Measurements from ENCODE around the gene HNRNPUL1.

HNRNPUL1 gene

DNA sequence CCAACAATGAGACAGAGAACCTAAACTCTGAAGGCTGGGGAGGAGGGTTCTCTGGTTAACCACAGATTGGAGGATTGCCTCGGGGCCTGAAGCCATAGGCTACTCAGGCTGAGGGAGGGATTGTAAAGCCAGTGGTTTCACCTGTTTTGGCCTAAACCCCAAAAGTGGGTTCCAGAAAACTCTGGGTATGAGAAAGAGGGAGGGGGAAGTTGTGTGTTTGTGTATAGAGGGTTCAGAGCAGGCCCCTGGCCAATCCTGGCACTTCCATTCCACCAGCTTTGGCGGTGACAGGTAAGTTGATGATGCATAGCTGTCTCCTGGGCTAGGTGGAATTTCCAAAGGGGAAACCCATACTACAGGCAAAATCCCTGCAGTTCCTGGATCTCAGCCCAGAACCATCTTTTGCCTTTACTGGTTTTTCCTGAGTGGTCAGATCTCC, 32.3 kb downstream of the HNRNPUL1 start:
- Histone ChIP-seq H3K4me3 (ENCODE audit: low read length in 2 of 2) (no peak overlapping the region), H3K14ac (ENCODE audit: low read length) (no peak overlapping the region), H3K23ac (ENCODE audit: low read depth, low read length, poor library complexity) (no peak overlapping the region), H3K27me3 (ENCODE audit: control insufficient read depth in 3 of 3, insufficient read depth in 3 of 3, low read depth in 1 of 3, low read length in 3 of 3) (no peaks in the 10 kb centered on the region), H3K9me3 (replicated peaks in 1 of 2; ENCODE audit: control insufficient read depth in 2 of 2, insufficient read depth in 1 of 2, low read depth in 1 of 2, low read length in 2 of 2) (no peaks in the 10 kb centered on the region), H3K9ac (ENCODE audit: low read depth, low read length, poor library complexity) (no peak overlapping the region), H3K79me1 (ENCODE audit: low read depth, low read length) (peaks cover 1% of the 10 kb centered on the region), H4K8ac (ENCODE audit: low read depth, low read length) (no peak overlapping the region), H2BK12ac (ENCODE audit: low read length) (no peak overlapping the region), H3K4ac (ENCODE audit: low read length) (no peak overlapping the region), H3K18ac (ENCODE audit: low read length) (no peak overlapping the region), H2BK120ac (ENCODE audit: low read depth, low read length) (no peak overlapping the region), H4K91ac (ENCODE audit: low read depth, low read length, poor library complexity) (no peak overlapping the region), H3K4me2 (ENCODE audit: insufficient read depth, low read length, poor library complexity, severe bottlenecking) (no peak overlapping the region), H3K36me3 (replicated peaks in 1 of 2; ENCODE audit: control insufficient read depth in 2 of 2, insufficient read depth in 2 of 2, low read length in 2 of 2) (peaks cover 85 to 100% of the 10 kb centered on the region in 2 donors), H3K27ac (replicated peaks; ENCODE audit: low read length) (no peak overlapping the region), H2AK5ac (ENCODE audit: low read depth, low read length) (no peak overlapping the region), H3K4me1 (ENCODE audit: control insufficient read depth in 2 of 2, insufficient read depth in 1 of 2, low read depth in 1 of 2, low read length in 2 of 2) (peaks cover 0 to 4% of the 10 kb centered on the region in 2 donors), H2BK15ac (ENCODE audit: low read length) (no peak overlapping the region), H2AFZ (ENCODE audit: low read length) (no peak overlapping the region), H2BK5ac (ENCODE audit: low read length) (no peak overlapping the region)
- no CpG with 5 or more reads among the region's 2 CpGs for WGBS, 2 donors (ENCODE audit: extremely low coverage in 2 of 2, insufficient read length in 2 of 2, insufficient replicate concordance in 1 of 2)
- DNase-seq (ENCODE audit: low spot score) = no peak

DNA sequence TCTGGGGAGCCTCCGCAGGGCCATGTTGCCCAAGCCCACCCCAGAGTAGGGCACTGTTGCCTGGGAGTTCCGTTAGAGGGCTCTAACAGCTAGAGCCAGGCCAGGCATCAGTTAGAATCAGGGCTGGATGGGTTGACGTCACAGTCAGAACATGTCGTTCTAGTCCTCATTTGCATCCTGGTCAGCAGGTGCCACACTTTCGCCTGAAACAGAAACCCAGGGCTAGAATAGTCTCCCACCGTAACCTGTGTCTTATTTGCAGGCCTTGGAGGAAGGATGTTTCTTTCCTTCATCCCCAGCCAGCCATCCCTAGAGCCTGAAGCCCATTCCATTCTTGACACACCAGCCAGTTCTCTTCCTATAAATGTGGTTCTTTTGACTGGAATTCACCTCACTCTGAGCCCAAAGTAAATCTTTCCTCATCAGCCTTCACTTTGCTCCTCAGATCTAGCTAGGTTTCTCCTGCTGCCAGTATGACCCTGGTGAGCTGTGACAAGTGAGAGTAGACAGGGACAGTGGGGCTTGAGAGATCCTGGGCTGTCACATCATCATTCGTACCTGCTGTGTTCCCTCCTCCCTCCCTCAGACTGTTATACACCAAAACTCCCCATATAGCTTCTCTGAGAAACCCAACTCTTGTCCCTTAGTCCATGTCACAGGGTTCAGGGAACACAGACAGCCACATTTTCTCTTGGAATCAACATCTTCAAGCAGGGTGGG, 33.6 kb downstream of the HNRNPUL1 start:
- DNase-seq (ENCODE audit: low spot score) = no peak
- H2BK120ac ChIP-seq (ENCODE audit: low read depth, low read length) = no peak overlapping the region
- no peaks in the 10 kb centered on the region for H3K27me3 ChIP-seq (ENCODE audit: control insufficient read depth in 3 of 3, insufficient read depth in 3 of 3, low read depth in 1 of 3, low read length in 3 of 3)
- peaks cover 3% of the 10 kb centered on the region for H3K79me1 ChIP-seq (ENCODE audit: low read depth, low read length)
- no peak overlapping the region for H2AK5ac ChIP-seq (ENCODE audit: low read depth, low read length)
- no peak overlapping the region for H3K4ac ChIP-seq (ENCODE audit: low read length)
- H3K4me2 ChIP-seq (ENCODE audit: insufficient read depth, low read length, poor library complexity, severe bottlenecking) = no peak overlapping the region
- H3K9ac ChIP-seq (ENCODE audit: low read depth, low read length, poor library complexity) = no peak overlapping the region
- H2AFZ ChIP-seq (ENCODE audit: low read length) = no peak overlapping the region
- no peak overlapping the region for H2BK12ac ChIP-seq (ENCODE audit: low read length)
- no peak overlapping the region for H2BK5ac ChIP-seq (ENCODE audit: low read length)
- no peak overlapping the region for H3K4me3 ChIP-seq (ENCODE audit: low read length in 2 of 2)
- no peak overlapping the region for H3K23ac ChIP-seq (ENCODE audit: low read depth, low read length, poor library complexity)
- no CpG with 5 or more reads among the region's 7 CpGs for WGBS, 2 donors (ENCODE audit: extremely low coverage in 2 of 2, insufficient read length in 2 of 2, insufficient replicate concordance in 1 of 2)
- peaks cover 0 to 4% of the 10 kb centered on the region in 2 donors for H3K4me1 ChIP-seq (ENCODE audit: control insufficient read depth in 2 of 2, insufficient read depth in 1 of 2, low read depth in 1 of 2, low read length in 2 of 2)
- H4K8ac ChIP-seq (ENCODE audit: low read depth, low read length) = no peak overlapping the region
- no peak overlapping the region for H3K18ac ChIP-seq (ENCODE audit: low read length)
- H3K36me3 ChIP-seq (replicated peaks in 1 of 2; ENCODE audit: control insufficient read depth in 2 of 2, insufficient read depth in 2 of 2, low read length in 2 of 2) = peaks cover 84 to 100% of the 10 kb centered on the region in 2 donors
- no peak overlapping the region for H2BK15ac ChIP-seq (ENCODE audit: low read length)
- H3K14ac ChIP-seq (ENCODE audit: low read length) = no peak overlapping the region
- no peak overlapping the region for H3K27ac ChIP-seq (replicated peaks; ENCODE audit: low read length)
- no peaks in the 10 kb centered on the region for H3K9me3 ChIP-seq (replicated peaks in 1 of 2; ENCODE audit: control insufficient read depth in 2 of 2, insufficient read depth in 1 of 2, low read depth in 1 of 2, low read length in 2 of 2)
- no peak overlapping the region for H4K91ac ChIP-seq (ENCODE audit: low read depth, low read length, poor library complexity)

DNA sequence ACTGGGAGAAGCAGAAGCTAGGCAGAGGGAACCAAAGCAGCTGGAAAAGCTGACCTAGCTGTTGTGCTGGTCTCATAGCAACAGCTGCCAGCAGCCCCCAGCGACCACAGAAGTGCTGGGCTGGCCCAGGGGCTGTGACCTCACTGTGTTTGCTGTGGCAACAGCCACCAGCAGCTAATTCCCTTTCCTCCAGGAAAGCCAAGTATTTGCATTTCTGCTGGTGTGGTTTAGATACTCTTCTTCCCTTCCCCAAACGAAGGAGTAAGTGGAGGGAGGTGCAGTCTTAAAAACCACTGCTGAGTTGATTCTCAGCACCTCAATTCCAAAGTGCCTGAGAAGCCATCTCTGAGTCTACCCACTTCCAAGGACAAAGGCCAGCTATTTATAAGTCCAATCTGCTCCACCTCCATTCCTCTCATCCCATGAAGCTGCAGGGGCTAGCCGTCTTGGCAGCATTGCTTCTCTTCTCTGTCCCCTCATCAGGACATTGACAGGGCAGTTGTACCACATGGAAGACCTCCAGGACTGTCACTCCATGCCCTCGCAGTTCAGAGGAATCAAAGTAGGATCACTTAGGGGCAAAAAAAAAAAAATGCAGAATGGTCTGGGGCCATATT, 34.3 kb downstream of the HNRNPUL1 start:
- Histone ChIP-seq H3K36me3 (replicated peaks in 1 of 2; ENCODE audit: control insufficient read depth in 2 of 2, insufficient read depth in 2 of 2, low read length in 2 of 2) (peaks cover 87 to 100% of the 10 kb centered on the region in 2 donors), H4K91ac (ENCODE audit: low read depth, low read length, poor library complexity) (no peak overlapping the region)
- no CpG with 5 or more reads among the region's 4 CpGs for WGBS, 2 donors (ENCODE audit: extremely low coverage in 2 of 2, insufficient read length in 2 of 2, insufficient replicate concordance in 1 of 2)

DNA sequence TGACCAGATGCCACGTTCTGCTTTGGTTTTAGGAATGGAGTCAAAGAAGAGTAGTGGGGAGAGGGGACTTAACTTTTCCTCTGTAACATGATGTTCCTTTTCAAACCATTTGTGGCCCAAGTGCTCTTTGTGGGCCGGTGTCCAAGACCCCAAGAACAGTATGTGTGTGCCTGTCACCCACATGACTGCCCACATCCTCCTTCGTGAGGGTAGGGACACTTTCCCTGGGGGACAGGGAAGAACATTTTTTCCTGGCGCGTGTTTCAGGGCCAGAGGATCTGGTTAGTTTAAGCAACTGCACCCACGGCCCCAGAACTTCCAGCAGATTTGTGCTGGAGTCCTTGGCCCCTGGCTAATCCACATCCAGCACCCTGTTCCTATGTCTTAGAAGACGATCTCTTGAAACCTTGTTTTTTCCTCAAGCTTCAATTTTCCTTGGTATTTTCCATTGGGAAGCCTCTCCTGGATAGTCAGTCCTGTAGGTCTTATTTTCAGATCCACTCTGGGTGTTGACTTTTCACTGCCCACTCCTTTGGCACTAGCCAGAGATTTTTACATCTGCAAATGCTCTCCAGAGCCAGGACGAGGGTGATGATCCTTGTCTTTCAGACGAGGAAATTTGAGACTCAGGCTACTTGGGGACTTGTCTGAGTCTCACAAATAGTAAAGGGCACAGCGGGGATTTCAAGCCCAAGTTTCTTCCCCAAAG, 35.0 kb downstream of the HNRNPUL1 start:
- peaks cover 87 to 100% of the 10 kb centered on the region in 2 donors for H3K36me3 ChIP-seq (replicated peaks in 1 of 2; ENCODE audit: control insufficient read depth in 2 of 2, insufficient read depth in 2 of 2, low read length in 2 of 2)
- no peak overlapping the region for H2BK15ac ChIP-seq (ENCODE audit: low read length)
- no peak overlapping the region for H2BK5ac ChIP-seq (ENCODE audit: low read length)
- no peak overlapping the region for H3K9ac ChIP-seq (ENCODE audit: low read depth, low read length, poor library complexity)
- H3K23ac ChIP-seq (ENCODE audit: low read depth, low read length, poor library complexity) = no peak overlapping the region
- H2AFZ ChIP-seq (ENCODE audit: low read length) = no peak overlapping the region
- H3K4me1 ChIP-seq (ENCODE audit: control insufficient read depth in 2 of 2, insufficient read depth in 1 of 2, low read depth in 1 of 2, low read length in 2 of 2) = peaks cover 0 to 4% of the 10 kb centered on the region in 2 donors
- H3K18ac ChIP-seq (ENCODE audit: low read length) = no peak overlapping the region
- H3K27me3 ChIP-seq (ENCODE audit: control insufficient read depth in 3 of 3, insufficient read depth in 3 of 3, low read depth in 1 of 3, low read length in 3 of 3) = no peaks in the 10 kb centered on the region
- H3K14ac ChIP-seq (ENCODE audit: low read length) = no peak overlapping the region
- no peak overlapping the region for H3K27ac ChIP-seq (replicated peaks; ENCODE audit: low read length)
- no peak overlapping the region for H3K4me3 ChIP-seq (ENCODE audit: low read length in 2 of 2)
- H3K4ac ChIP-seq (ENCODE audit: low read length) = no peak overlapping the region
- no peak overlapping the region for H2AK5ac ChIP-seq (ENCODE audit: low read depth, low read length)
- H2BK120ac ChIP-seq (ENCODE audit: low read depth, low read length) = no peak overlapping the region
- DNase-seq (ENCODE audit: low spot score) = no peak
- no peak overlapping the region for H4K8ac ChIP-seq (ENCODE audit: low read depth, low read length)
- no peaks in the 10 kb centered on the region for H3K9me3 ChIP-seq (replicated peaks in 1 of 2; ENCODE audit: control insufficient read depth in 2 of 2, insufficient read depth in 1 of 2, low read depth in 1 of 2, low read length in 2 of 2)
- H4K91ac ChIP-seq (ENCODE audit: low read depth, low read length, poor library complexity) = no peak overlapping the region
- WGBS, 2 donors (ENCODE audit: extremely low coverage in 2 of 2, insufficient read length in 2 of 2, insufficient replicate concordance in 1 of 2) = no CpG with 5 or more reads among the region's 10 CpGs
- peaks cover 3% of the 10 kb centered on the region for H3K79me1 ChIP-seq (ENCODE audit: low read depth, low read length)
- no peak overlapping the region for H3K4me2 ChIP-seq (ENCODE audit: insufficient read depth, low read length, poor library complexity, severe bottlenecking)
- no peak overlapping the region for H2BK12ac ChIP-seq (ENCODE audit: low read length)

More for the DNA sequence above, 34.3 kb downstream of the HNRNPUL1 start:
- Histone ChIP-seq H3K79me1 (ENCODE audit: low read depth, low read length) (peaks cover 3% of the 10 kb centered on the region), H3K9me3 (replicated peaks in 1 of 2; ENCODE audit: control insufficient read depth in 2 of 2, insufficient read depth in 1 of 2, low read depth in 1 of 2, low read length in 2 of 2) (no peaks in the 10 kb centered on the region), H2BK120ac (ENCODE audit: low read depth, low read length) (no peak overlapping the region), H3K27me3 (ENCODE audit: control insufficient read depth in 3 of 3, insufficient read depth in 3 of 3, low read depth in 1 of 3, low read length in 3 of 3) (no peaks in the 10 kb centered on the region), H3K4ac (ENCODE audit: low read length) (no peak overlapping the region), H3K27ac (replicated peaks; ENCODE audit: low read length) (no peak overlapping the region), H3K23ac (ENCODE audit: low read depth, low read length, poor library complexity) (no peak overlapping the region), H3K4me3 (ENCODE audit: low read length in 2 of 2) (no peak overlapping the region), H3K4me1 (ENCODE audit: control insufficient read depth in 2 of 2, insufficient read depth in 1 of 2, low read depth in 1 of 2, low read length in 2 of 2) (peaks cover 0 to 4% of the 10 kb centered on the region in 2 donors), H3K14ac (ENCODE audit: low read length) (no peak overlapping the region), H2AK5ac (ENCODE audit: low read depth, low read length) (no peak overlapping the region), H4K8ac (ENCODE audit: low read depth, low read length) (no peak overlapping the region), H3K4me2 (ENCODE audit: insufficient read depth, low read length, poor library complexity, severe bottlenecking) (no peak overlapping the region), H2BK5ac (ENCODE audit: low read length) (no peak overlapping the region), H3K9ac (ENCODE audit: low read depth, low read length, poor library complexity) (no peak overlapping the region), H2BK12ac (ENCODE audit: low read length) (no peak overlapping the region), H2AFZ (ENCODE audit: low read length) (no peak overlapping the region), H2BK15ac (ENCODE audit: low read length) (no peak overlapping the region), H3K18ac (ENCODE audit: low read length) (no peak overlapping the region)
- DNase-seq (ENCODE audit: low spot score) = no peak

Measured in neuronal stem cell (in vitro differentiated cells).